ENCODE measurements around the gene HTRA3. TPM values are rescaled to one million over a fixed set of nuclear protein-coding genes. Genes with fewer than 3 reads are reported as not detected.

The HTRA3 gene
- total and polyA plus RNA-seq, 2 experiments from 2014 or later: 19.4 to 34.9 TPM

GRCh38 chr4:8332891-8333331 is 63.4 kb downstream of the HTRA3 start:
- DNase-seq (ENCODE audit: low spot score): no peak
- Histone ChIP-seq H3K9me2 (replicated peaks; ENCODE audit: insufficient read depth) (no peaks in the 10 kb centered on the region), H4K20me1 (ENCODE audit: insufficient read depth, poor library complexity, severe bottlenecking) (no peaks in the 10 kb centered on the region), H3K27ac (no peak overlapping the region), H3K9me3 (ENCODE audit: low read depth) (no peaks in the 10 kb centered on the region), H3K4me2 (no peak overlapping the region), H3K36me3 (replicated peaks; ENCODE audit: insufficient read depth, low read depth) (no peaks in the 10 kb centered on the region), H3K79me2 (no peaks in the 10 kb centered on the region), H3K4me1 (ENCODE audit: insufficient read depth) (no peaks in the 10 kb centered on the region), H3K27me3 (no peaks in the 10 kb centered on the region), H2AFZ (no peak overlapping the region), H3K4me3 (no peak overlapping the region)
- TF ChIP-seq CTCF (IDR thresholded peaks at IDR 0.05; ENCODE audit: poor library complexity) (no peak), EZH2phosphoT487 (IDR thresholded peaks at IDR 0.05; ENCODE audit: low read depth, severe bottlenecking, unreplicated experiment) (no peak), EZH2 (IDR thresholded peaks at IDR 0.05; ENCODE audit: borderline replicate concordance) (no peak)
- WGBS (ENCODE audit: low lambda C conversion rate, missing lambda C conversion rate): 75% methylated on average over 8 of the region's 8 CpGs

GRCh38 chr4:8333726-8334460 is 64.3 kb downstream of the HTRA3 start:
- Histone ChIP-seq H3K27ac (no peak overlapping the region), H3K79me2 (no peaks in the 10 kb centered on the region), H3K4me3 (no peak overlapping the region), H3K9me3 (ENCODE audit: low read depth) (no peaks in the 10 kb centered on the region), H3K4me1 (ENCODE audit: insufficient read depth) (no peaks in the 10 kb centered on the region), H3K36me3 (replicated peaks; ENCODE audit: insufficient read depth, low read depth) (no peaks in the 10 kb centered on the region), H4K20me1 (ENCODE audit: insufficient read depth, poor library complexity, severe bottlenecking) (no peaks in the 10 kb centered on the region), H3K4me2 (no peak overlapping the region), H3K27me3 (no peaks in the 10 kb centered on the region), H3K9me2 (replicated peaks; ENCODE audit: insufficient read depth) (no peaks in the 10 kb centered on the region), H2AFZ (no peak overlapping the region)
- no peak for DNase-seq (ENCODE audit: low spot score)
- no peak for TF ChIP-seq EZH2 (IDR thresholded peaks at IDR 0.05; ENCODE audit: borderline replicate concordance)
- TF ChIP-seq EZH2phosphoT487 (IDR thresholded peaks at IDR 0.05; ENCODE audit: low read depth, severe bottlenecking, unreplicated experiment): no peak
- TF ChIP-seq CTCF (IDR thresholded peaks at IDR 0.05; ENCODE audit: poor library complexity): no peak
- 92% methylated on average over 14 of the region's 14 CpGs for WGBS (ENCODE audit: low lambda C conversion rate, missing lambda C conversion rate)

GRCh38 chr4:8334786-8335460 is 65.4 kb downstream of the HTRA3 start:
- DNase-seq (ENCODE audit: low spot score): peak; percentile 49
- Histone ChIP-seq H3K9me3 (ENCODE audit: low read depth) (no peaks in the 10 kb centered on the region), H2AFZ (no peak overlapping the region), H4K20me1 (ENCODE audit: insufficient read depth, poor library complexity, severe bottlenecking) (no peaks in the 10 kb centered on the region), H3K4me2 (no peak overlapping the region), H3K36me3 (replicated peaks; ENCODE audit: insufficient read depth, low read depth) (no peaks in the 10 kb centered on the region), H3K27me3 (peaks cover 3% of the 10 kb centered on the region), H3K4me3 (no peak overlapping the region), H3K79me2 (no peaks in the 10 kb centered on the region), H3K27ac (no peak overlapping the region), H3K9me2 (replicated peaks; ENCODE audit: insufficient read depth) (no peaks in the 10 kb centered on the region), H3K4me1 (ENCODE audit: insufficient read depth) (no peaks in the 10 kb centered on the region)
- TF ChIP-seq EZH2phosphoT487 (IDR thresholded peaks at IDR 0.05; ENCODE audit: low read depth, severe bottlenecking, unreplicated experiment) (no peak), CTCF (IDR thresholded peaks at IDR 0.05; ENCODE audit: poor library complexity) (no peak), EZH2 (IDR thresholded peaks at IDR 0.05; ENCODE audit: borderline replicate concordance) (no peak)
- 76% methylated on average over 13 of the region's 13 CpGs for WGBS (ENCODE audit: low lambda C conversion rate, missing lambda C conversion rate)

Data from hepatocyte (in vitro differentiated cells).